Keratinocyte (primary cell): ENCODE data around the gene RBFOX2. TPM values are rescaled to one million over a fixed set of nuclear protein-coding genes. Genes with fewer than 3 reads are reported as not detected.
A peak's percentile ranks its signal among the peaks of the same experiment; 100 is the strongest.

ENCODE experiments used
- DNase-seq: peaks from one replicate; pipeline ENCODE4 v3.0.0-alpha.2; 2011; ENCODE audit warnings: low read depth, missing footprints, low spot score
- FAIRE-seq: peaks from 2 replicates; lab custom pipeline; 2011; peaks lifted over from hg19 to GRCh38; lab: Jason Lieb, UNC
- H2AFZ ChIP-seq: 2 replicates; pipeline ENCODE4 v1.6.0; 2012; ENCODE audit warnings: low read length, control low read depth, inconsistent platforms; ENCODE audit not compliant: control insufficient read depth
- H3K27ac ChIP-seq: 2 replicates; pipeline ENCODE4 v1.5.1; 2011; ENCODE audit warnings: low read length; ENCODE audit not compliant: control insufficient read depth, insufficient read depth
- H3K27me3 ChIP-seq: 3 replicates; pipeline ENCODE4 v1.6.0; 2011; ENCODE audit warnings: low read length; ENCODE audit not compliant: control insufficient read depth, insufficient read depth; ENCODE audit errors: extremely low read depth
- H3K36me3 ChIP-seq, 2 experiments: 2 replicates in 1 of 2; 3 replicates in 1 of 2; pipeline ENCODE4 v1.5.1; 2011; ENCODE audit warnings: low read length in 2 of 2, mild to moderate bottlenecking in 1 of 2; ENCODE audit not compliant: control insufficient read depth in 2 of 2, insufficient read depth in 2 of 2; ENCODE audit errors: extremely low read depth in 1 of 2
- H3K4me1 ChIP-seq: 3 replicates; pipeline ENCODE4 v1.5.1; 2011; ENCODE audit warnings: low read length; ENCODE audit not compliant: control insufficient read depth, insufficient read depth; ENCODE audit errors: extremely low read depth
- H3K4me2 ChIP-seq: 3 replicates; pipeline ENCODE4 v1.6.0; 2011; ENCODE audit warnings: low read depth, low read length; ENCODE audit not compliant: control insufficient read depth, insufficient read depth; ENCODE audit errors: extremely low read depth
- H3K4me3 ChIP-seq, 3 experiments: fragments of 200-600 bp in 1 of 3; sonication (generic) in 1 of 3; 2 replicates in 2 of 3; 3 replicates in 1 of 3; pipeline ENCODE4 v1.5.1; 2011 to 2016; ENCODE audit warnings: low read length in 3 of 3, mild to moderate bottlenecking in 3 of 3, control low read depth in 2 of 3, inconsistent platforms in 1 of 3, low read depth in 1 of 3, mixed read lengths in 1 of 3, mixed run types in 1 of 3, moderate library complexity in 1 of 3; ENCODE audit not compliant: control insufficient read depth in 2 of 3, insufficient read depth in 2 of 3; ENCODE audit errors: extremely low read depth in 1 of 3
- H3K79me2 ChIP-seq: 2 replicates; pipeline ENCODE4 v1.6.0; 2012; ENCODE audit warnings: low read length; ENCODE audit not compliant: control insufficient read depth, insufficient read depth
- H3K9ac ChIP-seq: 3 replicates; pipeline ENCODE4 v1.6.0; 2011; ENCODE audit warnings: low read length; ENCODE audit not compliant: control insufficient read depth, insufficient read depth; ENCODE audit errors: extremely low read depth
- H3K9me1 ChIP-seq: 3 replicates; pipeline ENCODE4 v1.6.0; 2011; ENCODE audit warnings: low read length; ENCODE audit not compliant: control insufficient read depth, insufficient read depth; ENCODE audit errors: extremely low read depth
- H3K9me3 ChIP-seq: 2 replicates; pipeline ENCODE4 v1.5.1; 2012; ENCODE audit warnings: low read depth, low read length; ENCODE audit not compliant: control insufficient read depth
- H4K20me1 ChIP-seq: 3 replicates; pipeline ENCODE4 v1.6.0; 2011; ENCODE audit warnings: low read length; ENCODE audit not compliant: control insufficient read depth, insufficient read depth; ENCODE audit errors: extremely low read depth
- CTCF ChIP-seq, 3 experiments: IDR thresholded peaks in 1 of 3; conservative IDR thresholded peaks in 1 of 3; optimal IDR thresholded peaks in 1 of 3; 2 replicates in 2 of 3; 3 replicates in 1 of 3; pipeline versions ENCODE3 to v1.5.1; 2011; ENCODE audit warnings: low read length in 3 of 3, mild to moderate bottlenecking in 3 of 3, moderate library complexity in 2 of 3, control low read depth in 1 of 3, inconsistent platforms in 1 of 3; ENCODE audit not compliant: insufficient read depth in 2 of 3; ENCODE audit errors: extremely low read depth in 1 of 3
- EZH2 ChIP-seq: IDR thresholded peaks from one replicate; pipeline ENCODE4 v1.6.1; 2012; ENCODE audit warnings: inconsistent platforms, mild to moderate bottlenecking, low read length, moderate library complexity
- dilution Hi-C: fragments of 300-500 bp; cut with MboI; formaldehyde crosslinking; loops from one replicate; pipeline ENCODE4 v1.7.0; 2020; ENCODE audit warnings: low sequenced_read_pairs; ENCODE audit not compliant: extremely low pct_ligation_motif_present
- polyA plus RNA-seq, 5 experiments: library from polyadenylated mRNA; depleted of rRNA in 3 of 5; stranded (reverse) in 3 of 5; stranded (forward) in 1 of 5; unstranded in 1 of 5; fragments of >200 nt; gene quantifications; 1 replicate in 1 of 5; 2 replicates in 3 of 5; 3 replicates in 1 of 5; pipeline versions ENCODE4 v1.2.1 to v1.2.3, GENCODE V29; 2011 to 2012; ENCODE audit warnings: missing spikeins in 2 of 5, low read depth in 1 of 5, low replicate concordance in 1 of 5

RBFOX2 gene
- polyA plus RNA-seq, 1 donor (not counting 4 experiments of a cell fraction or from before 2014, with no cell fraction given) = 118 TPM

- no peaks in the 10 kb centered on the region for H3K9me1 ChIP-seq
- no peaks in the 10 kb centered on the region for H4K20me1 ChIP-seq
- H3K4me1 ChIP-seq = no peaks in the 10 kb centered on the region
- FAIRE-seq = no peak
- no peaks in the 10 kb centered on the region for H3K36me3 ChIP-seq
- TF ChIP-seq CTCF (optimal IDR thresholded peaks at IDR 0.05 in 1 of 3, IDR thresholded peaks at IDR 0.05 in 1 of 3, conservative IDR thresholded peaks at IDR 0.05 in 1 of 3; ENCODE audit: extremely low read depth in 1 of 3, insufficient read depth in 2 of 3, low read length in 3 of 3) (no peak), EZH2 (no peak)
- no peak overlapping the region for H3K9ac ChIP-seq
- dilution Hi-C loops = no loop called here
- H3K9me3 ChIP-seq = no peaks in the 10 kb centered on the region
- H3K4me3 ChIP-seq = no peak overlapping the region
- H3K27ac ChIP-seq = no peak overlapping the region
- peaks cover 31% of the 10 kb centered on the region for H3K79me2 ChIP-seq
- H3K4me2 ChIP-seq = no peak overlapping the region
- H2AFZ ChIP-seq = no peak overlapping the region
- no peak for DNase-seq
- no peaks in the 10 kb centered on the region for H3K27me3 ChIP-seq
Observed at GRCh38 chr22:35967046-35967397, 61.6 kb downstream of the RBFOX2 start.

- no peak for DNase-seq
- Histone ChIP-seq H3K27ac (no peak overlapping the region), H3K79me2 (peaks cover 31% of the 10 kb centered on the region), H2AFZ (no peak overlapping the region), H3K9me1 (no peaks in the 10 kb centered on the region), H3K9ac (no peak overlapping the region), H3K4me2 (no peak overlapping the region), H3K36me3 (no peaks in the 10 kb centered on the region), H3K4me1 (no peaks in the 10 kb centered on the region), H3K9me3 (no peaks in the 10 kb centered on the region), H3K4me3 (no peak overlapping the region), H4K20me1 (no peaks in the 10 kb centered on the region), H3K27me3 (no peaks in the 10 kb centered on the region)
- TF ChIP-seq EZH2 (no peak), CTCF (optimal IDR thresholded peaks at IDR 0.05 in 1 of 3, IDR thresholded peaks at IDR 0.05 in 1 of 3, conservative IDR thresholded peaks at IDR 0.05 in 1 of 3; ENCODE audit: extremely low read depth in 1 of 3, insufficient read depth in 2 of 3, low read length in 3 of 3) (no peak)
- peak; percentile 9 for FAIRE-seq
- dilution Hi-C loops = no loop called here
Observed at GRCh38 chr22:35966314-35967045, 62.1 kb downstream of the RBFOX2 start.
